GM18511 (cell line): ENCODE results near the gene CHCHD6.

ENCODE experiments used
- ATAC-seq: cut with Tn5 transposase; IDR thresholded peaks from one replicate; pipeline ENCODE4 v1.9.1; 2021; ENCODE audit warnings: mild to moderate bottlenecking, moderate library complexity; ENCODE audit not compliant: unreplicated experiment

Gene CHCHD6

DNA sequence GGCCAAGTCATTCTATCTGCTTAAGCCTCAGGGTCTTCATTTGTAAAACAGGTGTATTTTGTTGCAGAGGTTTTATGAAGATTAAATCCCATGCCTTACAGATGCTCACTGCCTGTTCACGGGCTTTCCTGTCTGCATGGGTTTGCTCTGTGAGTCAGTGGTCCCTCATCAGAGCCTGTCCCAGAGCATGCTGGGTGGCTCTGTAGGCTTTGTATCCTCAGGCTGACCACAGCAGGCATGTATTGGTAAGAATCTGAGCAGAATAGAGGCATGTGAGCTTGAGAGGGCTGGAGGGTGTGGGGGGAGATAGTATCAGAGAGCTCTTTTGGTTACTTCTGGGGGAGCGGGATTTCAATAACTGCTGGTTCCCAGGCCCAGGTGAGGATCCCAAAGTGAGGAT is 233.5 kb downstream of the CHCHD6 start:
- ATAC-seq, result no peak

DNA sequence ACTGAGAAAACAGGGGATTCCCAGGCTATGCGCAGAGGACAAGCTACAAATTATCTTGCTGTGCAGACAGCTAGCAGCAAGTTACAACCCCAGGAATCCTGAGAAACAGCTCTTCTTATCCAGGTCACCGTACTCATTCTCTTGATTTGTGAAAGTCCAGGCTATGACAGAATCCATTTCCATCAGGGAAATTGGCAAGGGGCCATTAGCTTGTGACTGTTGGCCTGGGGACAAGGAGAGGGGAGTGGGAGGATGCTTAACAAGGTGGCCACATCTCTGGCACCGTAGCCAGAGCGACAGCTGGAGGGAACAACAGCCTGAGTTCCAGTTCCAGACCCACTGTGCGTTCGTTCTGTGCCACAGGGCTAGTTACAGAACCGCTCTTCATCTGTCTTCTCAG is 233.9 kb downstream of the CHCHD6 start:
- no peak for ATAC-seq

DNA sequence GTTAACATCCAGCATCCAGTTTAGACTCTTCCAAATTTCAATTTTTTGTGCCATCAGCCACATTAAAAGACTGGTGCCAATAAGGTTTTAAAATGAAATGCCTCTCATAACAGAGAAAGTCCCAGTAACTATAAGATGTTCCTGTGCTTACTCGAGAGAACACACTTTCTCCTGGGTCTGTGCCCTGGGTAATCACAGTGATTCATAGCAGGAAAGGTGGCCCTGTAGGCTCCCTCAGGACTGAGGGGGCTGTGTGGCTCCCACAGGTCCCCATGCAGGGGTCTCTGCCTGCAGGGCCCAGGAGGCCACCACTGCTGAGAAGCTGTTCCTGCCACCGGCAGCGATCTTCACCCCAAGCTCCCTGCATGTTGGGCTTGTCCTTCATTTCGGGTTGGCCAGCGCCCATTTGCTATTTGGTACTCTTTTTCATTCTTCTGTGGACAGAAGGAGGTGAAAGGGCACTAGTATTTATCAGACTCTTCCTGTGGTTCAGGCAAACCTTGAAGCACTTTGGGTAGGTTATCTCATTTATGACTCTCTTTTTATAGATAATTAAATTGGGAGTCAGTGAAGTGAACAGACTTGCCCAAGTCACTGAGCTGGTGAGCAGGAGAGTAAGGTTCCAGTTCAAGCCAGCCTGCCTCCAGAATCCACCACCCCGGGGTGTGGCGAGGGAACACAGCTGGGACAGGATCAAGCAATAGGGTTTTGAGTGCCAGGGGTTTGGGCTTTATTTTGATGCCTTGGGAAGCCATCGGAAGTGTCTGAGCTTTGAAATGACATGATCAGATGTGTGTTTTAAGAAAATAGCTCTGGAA is 234.7 kb downstream of the CHCHD6 start:
- no peak for ATAC-seq

DNA sequence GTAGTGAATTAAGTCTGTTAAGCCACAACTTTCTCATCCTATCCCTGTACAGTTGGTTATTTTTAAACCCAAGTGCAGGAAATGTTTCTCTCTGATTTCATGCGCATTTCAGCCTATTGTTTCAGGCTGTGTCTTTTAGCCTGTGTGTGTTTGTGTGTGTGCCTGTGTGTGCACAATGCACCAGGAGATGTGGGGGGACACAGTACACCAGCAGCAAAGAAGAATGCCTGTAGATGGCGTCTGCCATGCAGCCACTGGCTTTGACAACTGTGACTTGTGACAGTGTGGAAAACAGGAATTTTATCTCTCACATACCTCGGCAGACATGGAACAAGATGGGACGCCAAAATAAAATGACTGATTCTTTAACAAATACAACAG is 235.3 kb downstream of the CHCHD6 start:
- ATAC-seq, result no peak

DNA sequence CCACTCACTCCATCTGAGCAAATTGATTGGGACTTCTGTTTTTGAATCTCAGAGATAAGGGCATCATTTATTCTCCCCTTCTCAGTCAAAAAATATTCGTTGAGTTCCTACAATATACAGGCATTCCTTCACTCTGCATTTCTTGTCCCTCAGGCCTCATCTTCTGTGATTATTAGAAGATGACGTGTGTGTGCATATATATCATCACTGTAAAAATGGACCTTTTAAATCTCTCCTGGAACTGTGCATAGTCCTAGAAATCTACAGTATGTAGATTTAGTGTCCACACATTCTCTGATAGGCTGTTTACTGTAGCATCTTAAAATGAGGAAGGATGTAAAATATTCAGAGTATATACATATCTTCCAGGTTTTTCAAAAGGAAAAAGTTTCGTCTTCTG is 235.7 kb downstream of the CHCHD6 start:
- ATAC-seq, result no peak

DNA sequence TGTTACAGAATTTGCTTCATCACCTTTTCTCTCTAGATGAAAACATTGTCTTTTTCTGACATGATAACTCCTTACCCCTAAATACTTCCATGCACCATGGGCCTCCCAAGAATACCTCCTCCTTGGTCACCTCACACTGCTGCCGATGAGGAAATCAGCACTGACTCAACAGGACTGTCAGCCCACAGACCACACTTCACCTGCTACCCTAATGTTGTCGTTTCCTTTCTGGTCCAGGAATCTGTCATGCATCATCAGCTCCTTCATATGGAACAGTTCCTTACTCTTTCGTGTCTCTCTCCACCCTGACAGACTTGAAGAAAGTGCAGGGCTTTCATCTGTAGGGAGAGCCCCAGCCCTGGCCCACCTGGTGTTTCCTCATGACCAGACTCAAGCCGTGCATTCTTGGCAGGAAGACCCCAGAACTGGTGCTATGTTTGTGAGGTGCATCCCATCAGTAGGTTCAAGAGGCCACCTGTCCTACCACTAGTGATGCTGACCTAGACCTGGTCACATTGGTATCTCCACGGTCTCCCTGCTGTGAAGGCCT is 237.8 kb downstream of the CHCHD6 start:
- ATAC-seq, result no peak

DNA sequence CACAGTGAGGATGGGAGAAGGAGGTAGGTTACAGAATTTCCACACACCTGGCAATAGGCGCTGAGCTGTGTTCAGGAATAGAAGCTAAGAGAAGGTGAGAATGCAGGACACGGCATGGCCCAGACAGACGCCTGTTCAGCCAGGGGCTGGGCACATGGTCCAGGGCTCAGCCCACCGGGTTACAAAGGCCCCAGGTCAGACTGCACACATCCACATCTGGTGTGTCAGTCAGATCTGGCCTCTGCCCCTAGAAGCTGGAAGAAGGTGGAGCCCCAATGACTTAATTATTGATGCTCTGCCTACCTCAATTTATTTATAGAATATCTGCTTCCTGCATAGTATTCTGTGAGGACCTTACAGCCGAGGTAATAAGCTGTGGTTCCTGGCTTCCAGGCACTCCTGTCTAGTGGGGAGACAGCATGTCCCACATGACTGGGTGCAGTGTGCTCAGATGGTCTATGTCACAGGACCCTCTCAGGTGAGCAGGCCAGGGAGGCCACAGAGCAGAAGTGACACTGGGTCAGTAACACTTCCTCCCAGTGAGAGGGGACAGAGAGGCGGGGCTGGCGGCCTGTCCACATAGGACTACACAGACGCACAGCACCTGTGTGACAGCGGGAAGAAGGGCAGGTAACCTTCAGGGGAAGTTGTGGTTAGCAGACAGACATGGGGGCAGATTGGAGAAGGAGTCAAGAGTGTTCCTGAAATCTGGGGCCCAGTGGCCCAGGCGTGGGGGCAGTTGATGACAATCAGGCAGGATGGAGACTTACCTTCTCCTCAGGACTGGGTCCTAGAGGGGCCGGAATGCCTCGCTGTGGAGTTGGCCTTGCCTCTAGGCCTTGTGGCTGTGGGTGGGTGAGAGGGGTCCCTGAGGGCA is 240.3 kb downstream of the CHCHD6 start:
- ATAC-seq, result no peak

DNA sequence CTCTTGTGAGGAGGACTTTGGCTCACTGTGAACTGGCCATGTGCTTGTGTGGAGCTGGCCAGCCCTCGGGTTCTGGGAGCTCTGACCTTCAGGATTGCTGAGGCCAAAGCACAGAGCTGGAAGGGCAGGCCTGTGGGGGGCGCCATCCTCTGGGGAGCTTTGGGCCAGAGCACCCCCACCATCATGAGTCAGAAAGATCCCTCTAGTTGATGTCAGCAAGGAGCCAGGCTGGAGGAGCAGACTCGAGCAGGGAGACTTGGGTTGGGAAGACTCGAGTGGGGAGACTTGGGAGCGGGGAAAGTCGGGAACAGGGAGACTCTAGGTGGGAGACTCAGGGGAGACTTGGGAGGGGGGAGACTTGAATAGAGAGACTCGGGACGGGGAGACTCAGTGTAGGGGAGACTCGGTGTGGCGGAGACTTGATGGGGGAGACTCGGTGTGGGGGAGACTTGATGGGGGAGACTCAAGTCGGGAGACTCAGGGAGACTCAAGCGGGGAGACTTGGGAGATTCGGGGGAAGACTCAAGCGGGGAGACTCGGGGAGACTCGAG is 241.2 kb downstream of the CHCHD6 start:
- ATAC-seq, result no peak

DNA sequence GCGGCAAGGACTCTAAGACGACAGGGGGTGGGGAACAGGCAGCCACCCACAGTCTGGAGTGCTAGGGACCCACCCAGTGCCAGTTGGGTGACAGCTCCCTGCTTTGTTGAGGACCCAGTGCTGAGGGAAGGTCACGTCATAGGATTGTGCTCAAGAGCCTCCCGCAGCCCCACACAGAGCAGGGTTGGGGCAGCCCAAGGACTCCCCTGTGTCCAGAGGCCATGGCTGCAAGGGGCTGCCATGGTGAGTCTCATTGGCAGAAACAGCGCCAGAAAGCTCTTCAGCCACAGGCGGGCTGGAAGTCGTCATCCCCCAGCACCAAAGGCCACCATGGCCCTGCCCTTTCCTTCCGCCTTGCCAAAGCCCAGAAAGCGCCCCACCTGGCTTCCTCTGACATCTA is 241.9 kb downstream of the CHCHD6 start:
- no peak for ATAC-seq

DNA sequence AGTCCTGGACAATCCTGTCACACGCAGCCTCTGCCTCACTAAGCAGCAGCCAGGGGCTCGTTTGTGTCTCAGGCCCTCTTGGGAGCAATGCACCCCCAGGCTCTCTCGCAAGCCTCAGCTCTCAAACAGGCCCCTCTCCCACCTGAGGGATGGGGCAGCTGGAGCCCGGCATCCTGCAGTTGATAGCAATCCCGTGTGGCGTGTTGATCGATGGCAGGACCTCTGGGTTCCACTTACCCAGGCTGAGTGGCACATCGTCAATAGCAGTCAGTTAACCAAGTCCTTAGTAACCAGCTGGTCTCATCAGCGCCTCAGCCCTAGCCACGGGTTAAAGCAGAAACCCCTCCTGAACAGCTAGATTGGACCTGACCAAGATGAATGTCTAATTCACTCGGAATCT is 242.4 kb downstream of the CHCHD6 start:
- no peak for ATAC-seq

DNA sequence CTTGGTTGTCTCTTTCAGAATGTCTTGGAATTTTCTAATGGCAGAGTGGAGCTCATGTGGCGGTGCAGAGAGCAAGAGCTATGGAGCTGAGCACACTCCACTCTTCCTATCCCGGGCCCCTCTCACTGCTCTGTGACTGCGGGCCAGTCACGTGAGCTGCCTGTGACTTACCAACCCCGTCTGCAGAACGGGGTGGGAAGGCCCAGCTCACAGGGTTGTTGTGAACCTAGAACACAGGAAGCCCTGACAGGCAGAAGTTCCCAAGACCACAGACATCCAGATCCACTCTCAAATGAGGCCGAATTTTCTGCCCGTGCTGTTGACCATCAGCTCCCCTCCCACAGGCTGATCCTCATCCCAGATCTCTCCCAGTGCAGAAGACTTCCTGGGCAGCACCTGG is 243.4 kb downstream of the CHCHD6 start:
- no peak for ATAC-seq

DNA sequence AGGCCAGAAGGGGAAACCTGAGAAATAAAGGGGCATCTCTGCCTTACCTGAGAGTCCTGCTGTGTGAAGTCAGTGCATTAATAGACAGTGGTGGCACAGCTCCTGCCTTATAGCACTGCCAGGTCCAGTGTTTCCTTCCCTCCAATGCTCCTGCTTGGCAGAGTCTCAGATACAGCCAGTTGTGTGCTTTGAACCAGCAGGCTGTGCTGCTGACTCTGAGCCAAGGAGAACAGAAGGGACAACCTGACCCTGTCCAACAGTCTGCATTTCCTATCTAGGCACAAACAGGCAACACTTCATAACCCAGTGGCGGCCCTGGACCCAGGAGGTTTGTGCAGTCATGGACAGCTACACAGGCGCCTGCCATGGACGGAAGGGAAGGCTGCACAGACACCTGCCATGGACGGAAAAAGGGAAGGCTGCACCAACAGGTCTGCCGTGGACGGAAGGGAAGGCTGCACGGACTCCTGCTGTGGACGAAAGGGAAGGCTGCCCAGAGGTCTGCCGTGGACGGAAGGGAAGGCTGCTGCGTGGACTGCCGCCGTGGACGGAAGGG is 245.0 kb downstream of the CHCHD6 start:
- ATAC-seq, result no peak

DNA sequence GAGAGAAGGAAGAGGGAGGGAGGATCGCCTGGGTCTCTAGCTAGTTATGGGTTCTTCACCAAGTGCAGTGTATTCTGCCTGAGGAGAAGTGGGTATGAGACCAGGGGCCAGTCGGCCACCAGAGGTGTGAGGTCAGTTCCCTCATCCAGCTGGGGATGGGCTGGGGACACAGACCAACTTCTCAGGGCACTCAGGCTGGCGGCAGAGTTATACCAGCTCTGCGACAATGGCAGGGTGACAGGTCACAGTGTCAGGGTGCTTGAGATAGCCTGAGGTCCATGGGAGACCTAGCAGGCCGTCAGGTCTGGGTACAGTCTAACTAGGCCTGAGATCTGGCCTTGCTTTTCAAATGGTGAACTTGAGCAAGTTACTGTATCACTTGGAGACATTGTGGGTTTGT is 247.5 kb downstream of the CHCHD6 start:
- no peak for ATAC-seq

DNA sequence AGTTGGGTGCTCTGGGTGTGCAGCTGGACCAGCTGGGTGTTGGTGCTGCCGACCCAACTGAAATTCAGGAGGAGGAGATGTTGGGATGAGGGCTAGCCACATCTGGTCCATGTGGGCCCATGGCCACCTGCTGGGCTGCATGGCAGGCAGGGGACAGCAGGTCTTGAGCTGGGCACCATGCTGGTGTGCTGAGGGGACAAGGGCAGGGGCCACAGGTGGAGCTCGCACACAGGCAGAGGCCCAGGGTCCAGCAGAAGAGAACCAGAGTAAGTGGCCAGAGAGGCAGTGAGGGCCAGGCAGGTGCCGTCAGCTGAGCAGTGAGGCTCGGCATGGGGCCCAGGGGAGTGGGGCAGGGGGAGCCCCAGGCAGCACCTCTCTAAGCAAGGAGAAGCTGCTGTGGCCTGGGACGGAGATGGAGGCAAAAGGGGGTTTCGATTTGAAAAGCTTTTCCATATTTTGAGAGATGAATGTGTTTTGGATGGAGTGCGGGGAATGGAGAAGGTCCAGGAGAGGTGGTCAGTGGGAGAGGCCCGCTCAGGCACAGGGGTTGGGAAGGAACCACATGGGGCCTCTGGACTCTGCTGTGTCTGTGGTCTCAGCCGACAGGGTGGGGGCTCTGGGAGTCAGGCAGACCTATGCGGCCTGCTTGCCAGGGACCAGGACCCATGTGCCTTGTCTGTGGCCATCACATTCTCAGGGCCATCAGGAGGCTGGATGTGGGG is 248.4 kb downstream of the CHCHD6 start:
- no peak for ATAC-seq

DNA sequence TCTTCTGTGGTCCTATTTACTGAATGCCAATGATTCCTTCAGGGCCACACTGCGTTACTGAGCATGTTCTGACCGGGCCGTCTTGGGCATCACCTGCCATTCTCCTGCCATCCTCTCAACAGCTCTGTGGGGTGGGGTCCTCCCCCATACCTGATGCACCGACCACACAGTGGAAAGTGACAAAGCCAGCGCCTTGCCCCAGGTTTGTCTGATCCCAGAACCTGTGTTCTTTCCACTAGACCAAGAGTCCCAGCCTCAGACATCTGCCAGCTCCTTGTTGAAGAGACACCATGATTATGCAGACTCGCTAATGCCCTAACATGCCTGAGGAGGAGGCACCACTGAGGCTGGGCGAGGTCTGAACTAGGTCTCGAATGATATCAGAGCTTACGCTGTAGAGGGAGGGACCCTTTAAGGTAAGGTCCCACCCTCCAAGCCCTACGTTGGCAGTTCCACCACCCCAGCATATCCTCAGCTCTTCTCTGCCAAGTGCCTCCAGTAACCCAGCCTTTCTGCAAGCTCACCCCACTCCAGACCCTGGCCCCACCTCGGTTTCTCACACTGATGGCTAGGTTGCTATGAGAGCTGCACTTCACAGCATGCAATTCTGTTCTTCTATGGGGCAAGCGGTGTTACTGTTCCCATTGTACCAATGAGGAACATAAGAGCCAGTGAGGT is 249.1 kb downstream of the CHCHD6 start:
- no peak for ATAC-seq

DNA sequence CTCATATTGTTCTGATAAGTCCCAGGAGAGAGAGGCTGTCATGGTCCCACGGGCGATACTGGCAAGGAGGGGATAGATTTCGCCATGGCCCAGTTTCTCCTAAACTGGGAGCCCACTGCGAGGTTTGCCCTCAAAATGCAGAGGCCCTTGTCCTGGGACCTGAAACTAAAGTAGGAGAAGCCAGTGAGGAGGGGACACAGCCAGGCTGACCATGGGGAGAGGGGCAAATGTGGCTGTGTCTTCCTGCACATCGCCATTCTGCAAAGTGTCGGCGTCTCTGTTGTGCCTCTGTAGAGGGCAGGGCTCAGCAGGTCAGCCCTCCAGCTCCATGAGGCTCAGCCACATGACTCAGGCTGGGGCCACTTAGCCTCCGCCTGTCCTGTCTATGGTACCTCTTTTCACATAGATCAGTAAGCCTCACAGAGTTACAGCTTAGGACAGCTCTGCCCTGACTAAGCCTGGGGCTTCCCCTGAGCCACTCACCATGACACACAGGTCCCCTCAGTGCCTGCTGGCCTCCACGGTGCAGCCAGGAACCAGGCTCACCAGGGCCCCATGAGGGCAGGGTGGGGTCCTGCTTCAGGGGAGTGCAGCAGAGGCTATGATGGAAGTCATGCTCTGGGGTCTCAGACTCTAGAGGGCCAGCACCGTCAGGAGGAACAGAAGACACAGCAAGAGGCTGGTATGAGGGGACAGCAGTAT is 250.3 kb downstream of the CHCHD6 start:
- ATAC-seq, result peak; percentile 87

DNA sequence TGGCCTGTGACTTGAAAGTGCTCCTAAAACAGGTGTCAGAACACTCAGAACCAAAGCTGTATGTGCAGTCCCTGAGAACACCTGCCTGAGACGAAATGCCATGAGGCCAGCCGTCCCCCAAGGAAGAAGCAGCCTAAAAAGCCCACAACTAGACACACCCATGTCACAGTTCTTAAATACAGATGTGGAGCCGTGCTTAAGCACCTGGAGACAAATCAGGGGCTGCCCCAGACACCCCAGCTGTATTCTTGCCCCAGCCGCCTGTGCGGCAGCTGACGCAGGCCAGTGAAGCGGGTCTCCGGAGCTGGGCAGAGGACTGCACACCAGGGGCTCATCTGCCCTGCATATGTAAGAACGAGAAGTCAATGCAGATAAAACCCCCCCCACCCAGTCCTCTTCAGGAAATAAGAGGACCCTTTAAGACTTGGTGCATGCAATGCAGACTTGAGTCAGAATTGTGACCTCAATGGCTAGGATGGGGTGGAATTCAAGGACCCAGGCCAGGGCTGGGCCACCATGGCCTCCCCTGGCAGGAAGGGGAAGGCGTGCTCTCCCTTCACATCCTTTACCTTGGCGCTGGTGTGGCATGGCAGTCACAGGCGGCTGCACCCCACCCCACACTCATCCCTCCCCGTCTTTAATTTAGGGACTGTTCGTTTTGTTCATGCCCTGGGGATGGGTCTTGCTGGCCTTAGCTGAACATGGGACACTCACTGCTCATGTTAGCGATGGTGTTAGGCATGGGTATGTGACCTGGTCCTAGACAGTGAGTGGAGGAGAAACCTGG is 251.2 kb downstream of the CHCHD6 start:
- ATAC-seq, result peak; percentile 79

DNA sequence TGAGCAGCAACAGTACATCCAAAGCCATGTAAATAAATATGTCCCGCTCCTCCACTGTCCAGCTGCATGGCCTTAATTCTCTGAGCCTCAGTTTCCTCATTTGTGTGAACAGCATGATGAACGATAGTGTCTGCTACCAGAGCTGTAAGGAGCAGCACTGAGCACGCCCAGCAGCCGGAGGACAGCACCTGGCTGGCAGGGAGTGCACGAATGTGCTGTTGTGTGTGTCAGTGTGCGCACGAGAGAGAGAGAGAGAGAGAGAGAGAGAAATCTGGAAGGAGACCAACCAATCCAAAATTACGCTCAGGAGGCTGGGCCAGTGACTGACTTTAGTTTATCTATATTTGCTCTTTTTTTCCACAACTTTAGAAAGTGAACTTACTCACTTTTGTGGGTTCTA is 252.3 kb downstream of the CHCHD6 start:
- no peak for ATAC-seq
